Gastrocnemius medialis (tissue), 4 donors: ENCODE data around the gene CFAP100.

ENCODE experiments used
- CTCF ChIP-seq, 5 experiments: fragments of 450-650 bp in 3 of 5; fragments of 200-600 bp in 2 of 5; sonication (generic) in 2 of 5; IDR thresholded peaks in 4 of 5; conservative IDR thresholded peaks in 1 of 5; 1 replicate in 4 of 5; 2 replicates in 1 of 5; pipeline ENCODE4 v1.5.1; 2016 to 2019; ENCODE audit warnings: antibody characterized with exemption in 5 of 5, mild to moderate bottlenecking in 3 of 5, moderate library complexity in 3 of 5
- POLR2A ChIP-seq, 2 donors: fragments of 450-650 bp; IDR thresholded peaks; one replicate each; pipeline ENCODE4 v1.6.1; 2017; ENCODE audit warnings: antibody characterized with exemption in 2 of 2, mild to moderate bottlenecking in 2 of 2, moderate library complexity in 2 of 2

DNA sequence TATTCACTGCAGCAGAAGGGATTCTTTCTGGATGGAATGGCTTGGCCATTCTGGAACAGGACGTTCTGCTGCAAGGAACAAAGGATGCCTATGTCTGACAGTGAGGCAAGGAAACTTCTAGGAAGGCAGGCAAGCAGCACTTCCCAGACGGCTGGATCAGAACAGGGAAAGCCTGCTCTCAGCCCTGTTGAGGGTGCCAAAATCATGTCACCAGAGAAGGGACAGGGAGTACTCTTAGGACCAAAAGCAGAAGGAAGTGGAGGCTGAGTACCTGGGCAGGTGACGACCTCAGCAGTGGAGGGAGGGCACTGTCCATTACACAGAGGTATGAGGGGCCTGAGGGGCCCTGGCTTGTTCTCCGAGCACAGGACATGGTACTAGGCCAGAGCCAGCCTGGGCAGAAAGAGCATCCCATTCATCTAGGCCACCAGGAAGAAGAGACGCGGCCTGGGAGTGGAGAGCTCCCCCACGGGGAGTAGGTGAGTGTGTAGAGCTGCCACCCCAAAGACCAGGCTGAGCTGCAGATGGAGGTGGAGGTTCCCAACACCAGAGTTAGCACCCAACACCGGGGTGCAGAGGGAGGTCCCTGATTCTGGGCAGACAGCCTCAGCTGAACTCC lies 47.1 kb upstream of the CFAP100 start:
- TF ChIP-seq CTCF (IDR thresholded peaks at IDR 0.05 in 4 of 5, conservative IDR thresholded peaks at IDR 0.05 in 1 of 5), result no peak
- TF ChIP-seq POLR2A (IDR thresholded peaks at IDR 0.05), result no peak
